GM18499 (cell line): ENCODE data around the gene ZMYM4.
"Not testable (repeated sequence)": the region's sequence is repeated elsewhere in the genome, so short reads cannot be mapped to it uniquely, and the experiment has no call there.

Experiments used
- ATAC-seq: cut with Tn5 transposase; IDR thresholded peaks from one replicate; pipeline ENCODE4 v1.9.1; 2021; ENCODE audit warnings: moderate number of reproducible peaks; ENCODE audit not compliant: insufficient read depth, unreplicated experiment

ZMYM4 gene

DNA sequence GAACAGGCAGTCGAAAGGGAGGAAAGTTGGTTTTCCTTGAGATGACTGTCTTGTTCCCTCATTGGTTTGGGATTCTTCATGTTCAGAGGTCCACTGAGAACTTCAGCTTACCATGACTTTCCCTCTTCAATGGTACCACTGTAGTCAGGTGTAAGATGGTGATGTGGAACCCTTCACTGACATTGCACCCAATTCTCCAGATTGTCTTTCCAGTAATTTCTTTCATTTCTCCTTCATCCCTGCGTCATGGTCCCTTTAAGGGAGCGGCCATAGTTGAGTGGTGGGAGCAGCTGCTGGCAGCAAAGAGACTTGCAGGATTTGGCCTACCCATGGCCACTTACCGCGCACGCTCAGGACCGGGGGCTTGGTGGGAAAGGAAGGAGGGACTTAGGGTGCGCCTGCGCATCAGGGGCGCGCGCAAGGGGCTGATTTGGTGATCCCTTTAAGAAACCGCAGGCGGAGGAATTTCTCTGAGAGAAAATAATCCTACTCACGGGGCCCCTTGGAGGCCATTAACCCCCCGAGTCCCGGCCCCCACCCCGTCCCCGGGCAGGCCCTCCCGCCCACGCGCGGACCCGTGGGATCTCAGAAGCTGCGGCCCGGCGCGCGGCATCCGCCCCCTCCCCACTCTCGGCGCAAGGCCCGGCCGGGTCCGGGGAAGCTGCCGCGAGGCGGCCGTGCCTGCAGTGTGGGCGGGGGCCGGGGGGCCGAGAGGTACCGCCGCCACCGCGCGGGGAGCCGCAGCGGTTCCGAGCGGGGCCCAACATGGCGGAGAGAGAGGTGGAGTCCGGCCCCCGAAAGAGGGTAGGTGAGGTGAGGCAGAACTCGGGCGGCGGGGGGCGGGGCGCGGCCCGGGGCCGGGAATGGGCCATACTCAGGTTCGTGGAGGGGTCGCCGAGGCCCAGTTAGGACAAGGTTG is at the start of gene ZMYM4:
Gene ZMYM4 (plus strand): TSS at position 428 of the 919 bp plus-strand sequence. CDS start 338 bp downstream, at position 766.
- no peak for ATAC-seq

- ATAC-seq, result no peak
Observed at GRCh38 chr1:35220976-35221375, 47.5 kb upstream of the ZMYM4 start.

- ATAC-seq, result no peak
Observed at GRCh38 chr1:35222322-35223083, 46.0 kb upstream of the ZMYM4 start.

DNA sequence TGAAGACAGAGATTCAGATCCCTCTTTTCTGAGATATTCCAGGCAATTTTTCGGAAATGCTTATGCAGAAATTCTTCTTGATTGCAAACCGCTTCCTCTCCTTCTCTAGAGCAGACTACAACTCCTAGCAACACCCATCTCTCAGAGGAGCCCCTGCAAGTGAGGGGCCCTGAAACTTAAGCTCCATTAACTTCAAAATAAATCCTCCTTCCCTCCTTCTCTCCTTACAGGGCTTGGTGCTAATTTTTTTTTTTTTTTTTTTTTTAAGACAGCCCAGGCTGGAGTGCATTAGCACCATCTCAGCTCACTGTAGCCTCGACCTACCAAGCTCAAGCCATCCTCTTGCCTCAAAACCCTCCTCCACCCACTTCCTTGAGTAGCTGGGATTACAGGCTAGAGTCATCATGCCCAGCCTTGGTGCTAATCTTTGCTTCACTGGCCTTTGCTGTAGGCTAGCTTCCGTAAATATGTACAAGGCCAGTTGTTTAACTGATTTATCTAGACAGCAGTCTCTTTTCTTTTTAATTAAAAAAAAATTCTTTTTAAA is 45.4 kb upstream of the ZMYM4 start:
- ATAC-seq, result no peak

DNA sequence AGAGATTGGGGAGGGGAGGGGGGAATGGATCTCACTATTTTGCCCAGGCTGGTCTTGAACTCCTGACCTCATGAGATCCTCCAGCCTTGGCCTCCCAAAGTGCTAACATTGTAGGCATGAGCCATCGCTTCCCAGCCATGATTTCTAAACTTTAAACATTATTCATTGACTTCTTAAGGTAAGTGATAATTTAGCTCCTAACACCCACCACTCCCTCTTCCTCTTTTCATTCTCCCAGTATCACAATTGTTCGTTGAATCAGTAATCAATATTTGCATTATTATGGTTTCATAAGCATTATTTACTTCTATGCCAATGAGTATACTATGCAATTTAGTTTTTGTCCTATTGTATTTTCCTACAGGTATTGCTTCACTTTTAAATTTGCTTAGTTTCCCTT is 42.0 kb upstream of the ZMYM4 start:
- ATAC-seq, result no peak

DNA sequence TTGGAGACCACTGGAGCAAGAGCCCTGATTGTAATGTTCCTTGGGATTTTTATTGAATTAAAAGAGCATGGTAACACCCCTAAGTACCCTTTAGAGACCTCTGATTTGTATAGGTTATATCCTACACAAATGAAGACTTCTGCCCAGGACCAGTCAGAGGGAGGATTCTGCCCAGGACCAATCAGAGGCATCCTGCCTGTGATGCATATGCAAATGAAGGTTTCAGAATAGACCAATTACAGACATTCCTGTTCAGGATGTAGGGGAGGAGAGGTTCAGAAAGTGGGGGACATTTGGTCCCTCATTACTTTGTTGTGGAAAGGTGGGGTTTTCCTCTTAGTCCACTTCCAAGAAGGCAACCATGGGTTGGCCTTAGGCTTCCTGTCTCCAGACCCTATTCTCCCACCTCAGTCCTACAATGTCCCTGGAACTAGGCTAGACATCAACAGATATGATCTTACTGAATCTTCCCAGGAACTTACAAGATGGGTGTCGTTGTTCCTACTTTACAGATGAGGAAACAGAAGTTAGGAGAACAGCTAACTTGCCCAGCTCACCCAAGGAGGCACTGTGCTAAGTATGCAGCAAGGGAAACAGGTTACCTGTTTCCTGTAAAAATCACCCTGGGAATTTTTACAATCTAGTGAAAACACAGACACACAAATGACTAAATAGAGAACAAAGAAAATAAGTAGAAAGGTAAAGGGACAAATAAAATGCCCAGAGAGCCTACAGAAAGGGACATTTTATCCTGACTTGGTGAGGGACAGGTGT is 38.7 kb upstream of the ZMYM4 start:
- ATAC-seq, result no peak

DNA sequence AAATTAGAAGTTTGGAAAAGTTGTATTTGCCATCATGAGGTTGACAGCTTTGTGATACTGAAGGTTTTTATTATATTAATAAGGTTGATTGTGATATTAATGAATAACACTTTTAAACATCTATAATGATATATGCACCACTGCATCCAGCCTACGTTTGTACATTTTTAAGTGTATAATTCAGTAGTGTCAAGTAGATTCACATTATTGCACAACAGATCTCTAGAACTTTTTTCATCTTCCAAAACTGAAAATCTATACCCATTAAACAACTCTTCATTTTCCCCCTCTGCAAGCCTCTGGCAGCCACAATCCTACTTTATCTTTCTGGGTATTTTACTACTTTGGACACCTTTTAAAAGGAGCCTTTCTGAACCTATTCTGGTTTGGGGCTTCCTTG is 37.2 kb upstream of the ZMYM4 start:
- ATAC-seq, result no peak

DNA sequence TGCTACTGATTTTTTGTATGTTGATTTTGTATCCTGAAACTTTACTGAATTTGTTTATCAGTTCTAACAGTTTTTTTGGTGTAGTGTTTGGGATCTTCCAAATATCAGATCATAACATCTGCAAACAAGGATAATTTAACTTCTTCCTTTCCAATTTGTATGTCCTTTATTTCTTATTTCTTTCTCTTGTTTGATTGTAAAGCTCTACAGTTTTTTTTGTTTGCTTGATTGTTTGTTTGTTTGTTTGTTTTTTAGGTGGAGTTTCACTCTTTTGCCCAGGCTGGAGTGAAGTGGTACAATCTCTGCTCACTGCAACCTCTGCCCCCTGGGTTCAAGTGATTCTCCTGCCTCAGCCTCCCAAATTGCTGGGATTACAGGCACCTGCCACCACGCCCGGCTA is 31.7 kb upstream of the ZMYM4 start:
- ATAC-seq, result not testable (repeated sequence)

DNA sequence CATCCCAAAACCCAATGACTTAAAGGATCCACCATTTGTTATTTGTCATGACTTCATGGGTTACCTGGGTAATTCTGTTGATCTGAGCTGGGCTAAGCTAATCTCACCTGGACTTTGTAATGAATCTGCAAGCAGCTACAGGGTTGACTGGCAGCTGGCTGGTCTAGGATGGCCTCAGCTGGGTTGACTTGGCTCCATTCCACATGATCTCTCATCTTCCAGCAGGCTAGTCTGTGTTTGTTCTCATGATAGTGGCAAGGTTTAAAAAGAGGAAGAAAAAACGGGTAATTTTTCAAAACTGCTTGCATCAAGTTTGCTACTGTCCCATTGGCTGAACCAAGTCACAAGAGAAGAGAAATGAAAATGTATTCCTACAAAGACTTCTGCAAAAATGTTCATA is 24.8 kb upstream of the ZMYM4 start:
- ATAC-seq, result no peak

GRCh38 chr1:35247256-35247655 is 21.3 kb upstream of the ZMYM4 start:
- ATAC-seq, result no peak

- no peak for ATAC-seq
Observed at GRCh38 chr1:35253941-35254340, 14.6 kb upstream of the ZMYM4 start.

GRCh38 chr1:35255276-35255675 is 13.2 kb upstream of the ZMYM4 start:
- no peak for ATAC-seq

DNA sequence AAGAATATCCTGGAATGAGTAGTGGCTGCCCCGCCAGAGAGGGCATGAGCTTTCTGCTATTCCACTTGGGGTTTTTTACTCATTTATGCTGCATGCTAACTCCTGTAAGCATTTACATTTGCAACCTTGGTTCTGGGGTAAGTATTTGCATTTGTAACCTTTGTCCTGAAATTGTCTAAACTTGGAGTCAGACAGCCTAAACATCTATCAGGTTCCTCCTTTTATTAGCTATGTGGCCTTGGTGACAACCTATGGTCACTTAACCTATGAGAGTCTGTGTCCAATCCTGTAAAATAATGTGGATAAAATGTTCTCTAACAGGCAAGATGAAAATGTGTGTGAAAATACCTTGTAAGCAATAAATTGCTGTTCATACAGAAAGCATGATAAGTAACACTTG is 8.9 kb upstream of the ZMYM4 start:
- ATAC-seq, result no peak

DNA sequence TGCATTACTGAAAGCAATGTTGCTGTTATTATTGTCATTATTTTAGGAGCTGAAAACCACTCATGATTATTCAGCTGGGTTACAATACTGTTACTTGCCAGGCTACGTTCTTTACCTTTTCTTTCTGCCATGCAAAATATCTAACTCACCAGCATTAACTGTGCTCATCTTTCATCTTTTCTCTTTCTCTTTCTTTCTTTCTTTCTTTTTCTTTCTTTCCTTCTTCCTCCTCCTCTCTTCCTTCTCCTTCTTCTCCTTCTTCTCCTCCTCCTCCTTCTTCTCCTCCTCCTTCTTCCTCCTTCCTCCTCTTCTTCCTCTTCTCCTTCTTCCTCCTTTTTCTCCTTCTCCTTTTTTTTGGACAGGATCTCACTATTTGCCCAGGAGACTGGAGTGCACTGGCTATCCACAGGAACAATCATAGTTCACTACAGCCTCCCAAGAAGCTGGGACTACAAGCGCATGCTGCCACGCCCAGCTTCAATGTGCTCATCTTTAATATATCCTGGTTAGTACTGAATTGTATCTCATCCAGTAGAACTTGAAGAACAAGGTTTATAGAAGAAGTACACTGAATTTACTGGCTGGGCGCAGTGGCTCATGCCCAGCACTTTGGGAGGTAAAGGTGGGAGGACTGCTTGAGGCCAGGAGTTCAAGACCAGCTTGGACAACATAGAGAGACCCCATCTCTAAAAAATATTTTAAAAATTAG is 6.9 kb upstream of the ZMYM4 start:
- no peak for ATAC-seq

DNA sequence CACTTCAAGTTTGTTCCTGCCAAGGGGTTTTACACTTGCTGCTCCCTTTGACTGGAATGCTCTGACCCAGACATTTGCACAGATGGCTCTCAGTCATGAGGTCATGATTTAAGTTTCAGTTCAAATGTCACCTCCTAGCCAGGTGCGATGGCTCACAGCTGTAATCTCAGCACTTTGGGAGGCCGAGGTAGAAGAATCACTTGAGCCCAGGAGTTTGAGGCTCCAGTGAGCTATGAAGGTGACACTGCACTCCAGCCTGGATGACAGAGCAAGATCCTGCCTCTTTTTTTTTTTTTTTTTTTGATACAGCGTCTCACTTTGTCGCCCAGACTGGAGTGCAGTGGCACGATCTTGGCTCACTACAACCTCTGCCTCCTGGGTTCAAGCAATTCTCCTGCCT is 4.5 kb upstream of the ZMYM4 start:
- no peak for ATAC-seq

- ATAC-seq, result no peak
Observed at GRCh38 chr1:35264871-35265270, 3.6 kb upstream of the ZMYM4 start.

- ATAC-seq, result no peak
Observed at GRCh38 chr1:35266306-35266705, 2.2 kb upstream of the ZMYM4 start.

DNA sequence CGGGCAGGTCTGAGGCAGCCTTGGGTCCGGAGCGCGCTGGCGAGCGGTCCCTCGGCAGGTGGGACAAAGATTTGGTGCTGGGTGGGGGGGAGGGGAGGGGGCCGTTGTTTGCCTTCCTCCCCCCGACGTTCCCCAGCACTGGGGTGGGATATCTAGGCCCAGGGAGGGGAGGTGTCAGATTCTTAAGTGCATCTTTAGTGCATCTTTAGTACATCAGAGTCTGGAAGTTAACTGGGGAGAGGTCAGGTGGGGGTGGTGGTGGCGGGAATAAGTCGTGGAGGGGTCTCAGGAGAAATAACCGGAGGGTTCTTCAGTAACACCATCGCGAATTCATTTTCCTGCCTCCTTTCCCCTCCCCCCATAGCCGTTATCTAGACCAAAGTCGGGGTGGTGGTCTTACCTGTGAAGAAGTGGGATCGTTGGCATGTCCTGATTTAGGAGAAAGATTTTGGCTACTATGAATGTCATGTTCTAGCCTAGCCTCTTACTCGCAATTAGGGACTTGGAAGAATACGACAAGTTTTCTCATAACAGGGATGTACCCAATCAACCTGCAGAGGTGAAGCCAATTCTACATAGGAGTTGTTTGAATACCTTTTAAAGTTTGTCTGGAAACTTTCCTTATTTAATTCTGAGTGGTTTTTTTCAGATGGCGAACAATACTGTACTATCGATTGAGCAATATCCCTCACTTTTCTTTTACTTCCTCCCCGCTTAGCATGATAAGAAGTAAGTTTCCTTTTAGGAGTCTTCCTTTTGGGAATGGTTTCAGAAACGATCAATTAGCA is 886 bp downstream of the ZMYM4 start:
- no peak for ATAC-seq

- ATAC-seq, result no peak
Observed at GRCh38 chr1:35269989-35270289, 1.4 kb downstream of the ZMYM4 start.
